ENCODE measurements around the gene ACSF2.
"Not testable (repeated sequence)": the region's sequence is repeated elsewhere in the genome, so short reads cannot be mapped to it uniquely, and the experiment has no call there.

Gene ACSF2

GRCh38 chr17:50426472-50426782 lies 409 bp downstream of the ACSF2 start:
- H3K4me1 Mint-ChIP-seq = peaks cover 59% of the 10 kb centered on the region
- H3K27me3 Mint-ChIP-seq (ENCODE audit: low read depth) = peaks cover 4% of the 10 kb centered on the region
- no peaks in the 10 kb centered on the region for H3K36me3 Mint-ChIP-seq (ENCODE audit: low read depth)
- peak overlapping the region; percentile 85 to 93 (median 92) for H3K4me3 Mint-ChIP-seq
- no peak for TF ChIP-seq CTCF (IDR thresholded peaks at IDR 0.05; ENCODE audit: unreplicated experiment in 3 of 3)
- peaks cover 2% of the 10 kb centered on the region for H3K9me3 Mint-ChIP-seq
- H3K27ac Mint-ChIP-seq = peak overlapping the region; percentile 85 to 97 (median 91)

GRCh38 chr17:50426814-50427787 lies 1.1 kb downstream of the ACSF2 start:
- Mint-ChIP-seq H3K9me3 (no peaks in the 10 kb centered on the region), H3K4me3 (peak overlapping the region; percentile 85 to 93 (median 92)), H3K27ac (peak overlapping the region; percentile 85 to 97 (median 91)), H3K27me3 (ENCODE audit: low read depth) (peaks cover 4% of the 10 kb centered on the region), H3K36me3 (ENCODE audit: low read depth) (no peaks in the 10 kb centered on the region), H3K4me1 (peaks cover 56% of the 10 kb centered on the region)
- peak in 2 of 3 experiments; percentile 14 to 33 for TF ChIP-seq CTCF (IDR thresholded peaks at IDR 0.05; ENCODE audit: unreplicated experiment in 3 of 3)

- H3K27me3 Mint-ChIP-seq (ENCODE audit: low read depth); H3K36me3 Mint-ChIP-seq (ENCODE audit: low read depth); H3K9me3 Mint-ChIP-seq: not testable (repeated sequence)
- peak overlapping the region; percentile 67 to 85 (median 69) for H3K27ac Mint-ChIP-seq
- H3K4me1 Mint-ChIP-seq = peaks cover 56% of the 10 kb centered on the region
- H3K4me3 Mint-ChIP-seq = peak overlapping the region; percentile 70 to 93 (median 92)
Measured at GRCh38 chr17:50428126-50428525, 2.1 kb downstream of the ACSF2 start.

- Mint-ChIP-seq H3K4me3 (peak overlapping the region in 1 of 3 experiments; percentile 53), H3K36me3 (ENCODE audit: low read depth) (no peaks in the 10 kb centered on the region)
Measured at GRCh38 chr17:50428831-50429424, 2.9 kb downstream of the ACSF2 start.

GRCh38 chr17:50429793-50430192 lies 3.8 kb downstream of the ACSF2 start:
- H3K4me1 Mint-ChIP-seq = peaks cover 45% of the 10 kb centered on the region
- H3K9me3 Mint-ChIP-seq = no peaks in the 10 kb centered on the region
- TF ChIP-seq CTCF (IDR thresholded peaks at IDR 0.05; ENCODE audit: unreplicated experiment in 3 of 3) = no peak
- H3K27ac Mint-ChIP-seq = peak overlapping the region; percentile 45 to 65 (median 51)
- peak overlapping the region in 1 of 3 experiments; percentile 34 for H3K4me3 Mint-ChIP-seq
- no peaks in the 10 kb centered on the region for H3K36me3 Mint-ChIP-seq (ENCODE audit: low read depth)
- peaks cover 4% of the 10 kb centered on the region for H3K27me3 Mint-ChIP-seq (ENCODE audit: low read depth)

More at GRCh38 chr17:50428831-50429424, 2.9 kb downstream of the ACSF2 start:
- no peaks in the 10 kb centered on the region for H3K9me3 Mint-ChIP-seq
- H3K27ac Mint-ChIP-seq = peak overlapping the region; percentile 35 to 78 (median 48)
- TF ChIP-seq CTCF (IDR thresholded peaks at IDR 0.05; ENCODE audit: unreplicated experiment in 3 of 3) = no peak
- peaks cover 4% of the 10 kb centered on the region for H3K27me3 Mint-ChIP-seq (ENCODE audit: low read depth)
- H3K4me1 Mint-ChIP-seq = peaks cover 50% of the 10 kb centered on the region

GRCh38 chr17:50430821-50431618 lies 5.0 kb downstream of the ACSF2 start:
- Mint-ChIP-seq H3K4me1 (peaks cover 40% of the 10 kb centered on the region), H3K4me3 (no peak overlapping the region), H3K27me3 (ENCODE audit: low read depth) (peaks cover 4% of the 10 kb centered on the region), H3K36me3 (ENCODE audit: low read depth) (no peaks in the 10 kb centered on the region), H3K9me3 (no peaks in the 10 kb centered on the region), H3K27ac (peak overlapping the region; percentile 47 to 67 (median 66))
- TF ChIP-seq CTCF (IDR thresholded peaks at IDR 0.05; ENCODE audit: unreplicated experiment in 3 of 3) = no peak
